GM21529 (cell line): ENCODE data around the gene ALOX15B.

Experiments used
- ATAC-seq: cut with Tn5 transposase; IDR thresholded peaks from one replicate; pipeline ENCODE4 v1.9.1; 2021; ENCODE audit not compliant: unreplicated experiment

Gene ALOX15B

GRCh38 chr17:8038954-8039610 lies at the start of gene ALOX15B:
Gene ALOX15B, plus strand, starts transcription at chr17:8039059. Its CDS starts 97 bp downstream, at chr17:8039156.
- no peak for ATAC-seq

- peak; percentile 75 for ATAC-seq
Observed at GRCh38 chr17:7989781-7990655, 48.8 kb upstream of the ALOX15B start.

GRCh38 chr17:7992516-7992915 lies 46.3 kb upstream of the ALOX15B start:
- ATAC-seq: no peak

GRCh38 chr17:7992924-7993323 lies 45.9 kb upstream of the ALOX15B start:
- no peak for ATAC-seq

- no peak for ATAC-seq
Observed at GRCh38 chr17:7993972-7994589, 44.8 kb upstream of the ALOX15B start.

- no peak for ATAC-seq
Observed at GRCh38 chr17:7995724-7996123, 43.1 kb upstream of the ALOX15B start.

- ATAC-seq: no peak
Observed at GRCh38 chr17:7997186-7997585, 41.7 kb upstream of the ALOX15B start.

GRCh38 chr17:8001976-8002720 lies 36.7 kb upstream of the ALOX15B start, which contains the start of gene GUCY2D:
Gene GUCY2D, plus strand, starts transcription at chr17:8002615. Its CDS starts 433 bp downstream, at chr17:8003048.
- ATAC-seq: no peak

GRCh38 chr17:8002721-8003593 lies 35.9 kb upstream of the ALOX15B start:
- no peak for ATAC-seq

GRCh38 chr17:8003594-8004181 lies 35.2 kb upstream of the ALOX15B start:
- ATAC-seq: no peak

GRCh38 chr17:8004899-8005298 lies 34.0 kb upstream of the ALOX15B start:
- ATAC-seq: no peak

GRCh38 chr17:8005357-8005756 lies 33.5 kb upstream of the ALOX15B start:
- ATAC-seq: no peak

GRCh38 chr17:8005967-8006730 lies 32.7 kb upstream of the ALOX15B start:
- ATAC-seq: no peak

GRCh38 chr17:8006836-8007680 lies 31.8 kb upstream of the ALOX15B start:
- no peak for ATAC-seq

- no peak for ATAC-seq
Observed at GRCh38 chr17:8007836-8008235, 31.0 kb upstream of the ALOX15B start.

- no peak for ATAC-seq
Observed at GRCh38 chr17:8012045-8012580, 26.7 kb upstream of the ALOX15B start.

GRCh38 chr17:8012996-8013640 lies 25.7 kb upstream of the ALOX15B start:
- no peak for ATAC-seq
